GM21526 (cell line): ENCODE measurements around the gene TEAD1.

Experiments
- ATAC-seq: cut with Tn5 transposase; IDR thresholded peaks from one replicate; pipeline ENCODE4 v1.9.1; 2021; ENCODE audit warnings: moderate library complexity; ENCODE audit not compliant: unreplicated experiment, low FRiP score

The TEAD1 gene

GRCh38 chr11:12803086-12803826 lies 129.0 kb downstream of the TEAD1 start:
- ATAC-seq, result no peak

DNA sequence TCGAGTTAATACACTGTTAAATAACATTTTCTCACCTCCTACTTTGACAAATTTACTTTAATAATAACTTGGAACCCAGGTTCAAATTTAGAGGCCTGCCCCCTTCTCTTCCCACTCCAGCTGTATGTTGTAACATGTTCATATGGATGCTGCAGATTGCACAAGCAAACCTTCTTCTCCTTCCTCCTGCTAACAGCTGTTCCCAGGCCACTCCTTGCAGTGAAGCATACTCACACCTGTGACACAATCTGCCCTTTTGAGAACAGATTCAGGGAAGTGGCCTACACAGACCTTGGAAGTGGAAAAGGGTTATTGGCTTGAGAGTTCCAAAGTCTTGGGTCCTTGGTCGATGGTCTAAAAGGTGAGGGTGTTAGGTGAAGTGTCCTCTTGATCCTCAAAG lies 131.9 kb downstream of the TEAD1 start:
- ATAC-seq, result no peak

DNA sequence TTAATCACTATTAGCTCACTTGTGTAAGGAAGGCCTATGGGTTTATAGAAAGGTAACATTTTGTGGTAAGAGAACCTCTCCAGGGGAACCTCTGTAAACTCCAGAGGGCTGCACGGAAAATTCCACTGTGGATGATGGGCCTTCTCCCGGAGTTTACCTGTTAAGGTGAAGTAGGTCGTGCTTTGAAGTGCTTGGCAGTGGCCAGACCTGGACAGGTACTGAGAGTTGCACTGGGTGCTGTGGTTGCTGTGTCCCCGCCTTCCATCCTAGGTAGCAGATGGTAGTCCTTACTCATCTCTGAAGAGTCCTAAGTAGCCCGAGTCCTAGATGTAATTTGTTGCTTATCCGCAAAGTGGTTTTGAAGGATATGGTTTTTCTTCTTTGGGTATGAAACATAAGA lies 133.4 kb downstream of the TEAD1 start:
- no peak for ATAC-seq

GRCh38 chr11:12808519-12808918 lies 134.3 kb downstream of the TEAD1 start:
- ATAC-seq, result no peak

- no peak for ATAC-seq
Measured at GRCh38 chr11:12809364-12809763, 135.1 kb downstream of the TEAD1 start.

- ATAC-seq, result no peak
Measured at GRCh38 chr11:12809864-12810567, 135.8 kb downstream of the TEAD1 start.

- ATAC-seq, result no peak
Measured at GRCh38 chr11:12810568-12810894, 136.3 kb downstream of the TEAD1 start.

GRCh38 chr11:12811861-12812260 lies 137.6 kb downstream of the TEAD1 start:
- no peak for ATAC-seq

GRCh38 chr11:12812849-12813248 lies 138.6 kb downstream of the TEAD1 start:
- no peak for ATAC-seq

- no peak for ATAC-seq
Measured at GRCh38 chr11:12813371-12814225, 139.4 kb downstream of the TEAD1 start.

DNA sequence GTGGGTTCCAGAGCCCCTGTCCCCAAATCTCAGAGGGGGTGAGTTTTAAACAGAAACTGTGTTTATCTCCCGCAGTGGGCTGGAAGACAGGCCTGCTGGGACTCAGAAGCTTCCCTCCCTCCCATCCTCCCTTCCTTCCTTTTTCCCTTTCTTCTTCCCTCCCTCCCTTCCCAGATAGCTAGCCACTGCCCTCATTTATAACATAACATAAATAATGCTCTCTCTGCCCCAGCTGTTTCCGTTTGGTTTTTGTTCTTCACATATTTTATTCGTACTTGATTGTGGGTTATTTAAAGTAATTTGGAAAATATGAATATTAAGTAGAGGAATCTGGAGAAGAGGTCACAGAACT lies 140.9 kb downstream of the TEAD1 start:
- ATAC-seq, result no peak

DNA sequence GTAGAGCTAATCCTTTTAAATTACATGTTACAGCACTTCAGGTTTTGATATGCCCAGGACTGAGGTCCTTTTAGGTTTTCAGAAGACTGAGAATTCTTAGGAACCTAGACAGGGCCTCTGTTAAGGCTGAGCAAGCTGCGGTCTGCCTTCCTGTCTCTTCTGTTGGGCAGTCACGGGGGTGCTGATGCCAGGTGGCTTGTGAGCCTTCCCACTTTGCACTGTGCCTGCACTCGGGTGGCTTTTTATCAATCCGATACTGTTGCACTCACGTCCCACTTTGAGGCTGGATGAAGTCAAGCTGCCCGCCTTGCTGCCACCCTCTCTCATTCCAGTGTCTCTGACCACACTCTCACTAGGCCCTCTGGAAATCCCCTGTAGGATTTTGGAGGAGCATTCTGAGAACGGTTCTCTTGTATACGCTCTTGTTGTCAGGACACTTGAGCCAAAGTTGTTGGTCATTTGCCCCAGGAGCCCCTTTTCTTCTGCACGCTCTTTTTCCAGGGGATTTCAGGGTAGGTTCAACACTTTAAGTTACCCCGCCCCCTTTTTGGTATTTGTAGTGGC lies 141.8 kb downstream of the TEAD1 start:
- no peak for ATAC-seq

- no peak for ATAC-seq
Measured at GRCh38 chr11:12817681-12818332, 143.6 kb downstream of the TEAD1 start.

DNA sequence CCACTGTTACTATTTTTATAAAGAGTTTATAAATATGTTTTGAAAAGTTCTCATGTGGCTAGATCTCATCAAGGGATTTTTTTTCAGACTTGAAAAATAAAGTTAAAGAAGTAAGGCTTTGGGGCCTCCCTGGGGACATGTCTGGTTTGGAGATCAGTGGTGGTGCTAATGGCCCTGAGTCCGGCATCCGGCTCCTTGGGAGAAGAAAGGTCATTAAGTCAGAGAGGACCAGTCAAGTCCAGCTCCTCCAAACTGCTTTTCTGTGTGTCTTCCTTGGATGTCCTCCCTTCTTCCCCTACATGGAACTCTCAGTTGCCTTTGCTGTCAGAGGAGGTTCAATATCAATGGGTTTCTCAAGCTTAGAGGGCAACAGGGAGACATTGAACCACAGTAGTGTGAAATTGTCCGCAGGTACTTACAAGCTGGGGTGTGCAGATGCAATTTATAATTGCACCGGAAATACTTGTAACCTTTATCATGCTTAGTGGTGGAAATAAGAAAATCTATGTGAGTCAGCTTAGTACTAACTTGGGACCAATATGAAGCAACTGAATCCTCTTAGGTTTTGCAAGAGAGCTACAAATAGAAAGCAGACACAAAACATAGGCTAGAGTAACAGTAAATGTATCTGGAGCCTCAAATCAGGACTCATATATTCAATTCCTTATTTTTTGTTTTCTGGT lies 144.3 kb downstream of the TEAD1 start:
- ATAC-seq, result no peak

GRCh38 chr11:12822392-12823022 lies 148.3 kb downstream of the TEAD1 start:
- ATAC-seq, result no peak

DNA sequence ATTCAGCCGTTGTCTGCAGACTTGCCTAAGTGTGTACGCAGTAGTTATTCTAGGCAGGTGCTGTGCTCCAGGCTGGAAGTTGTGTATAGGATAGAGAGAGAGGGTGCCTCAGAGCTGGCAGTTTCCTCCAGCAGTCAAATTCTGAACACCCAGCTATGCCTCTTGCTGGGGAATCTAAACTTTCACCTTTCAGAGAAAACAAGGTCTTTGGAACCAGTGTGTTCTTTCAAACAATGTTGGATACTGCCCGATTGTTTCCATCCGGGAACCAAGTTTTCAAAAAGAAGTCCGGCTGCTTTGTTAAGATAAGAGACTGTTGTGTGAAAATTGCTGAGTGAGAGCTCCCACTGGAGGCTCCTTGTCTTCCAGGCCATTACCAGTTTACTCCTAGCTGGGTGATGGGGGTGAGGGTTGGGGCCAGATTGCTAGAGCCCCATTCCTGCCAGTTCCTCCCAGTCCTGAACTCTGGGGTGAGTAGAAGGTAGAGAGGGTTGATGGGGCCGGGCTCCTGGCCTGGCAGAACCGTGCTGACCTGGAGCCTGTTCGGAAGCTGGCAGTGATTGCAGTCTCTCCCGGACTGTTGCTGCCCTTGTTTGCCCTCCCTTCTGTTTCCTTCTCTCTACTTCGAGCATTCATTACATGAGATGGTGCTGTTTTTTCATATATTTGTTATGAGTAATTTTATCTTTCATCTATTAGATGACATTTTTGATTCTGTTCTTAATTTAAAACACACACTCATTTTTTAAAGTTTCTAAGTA lies 150.2 kb downstream of the TEAD1 start:
- no peak for ATAC-seq

- ATAC-seq, result no peak
Measured at GRCh38 chr11:12826441-12826840, 152.2 kb downstream of the TEAD1 start.

GRCh38 chr11:12827369-12827768 lies 153.1 kb downstream of the TEAD1 start:
- ATAC-seq, result no peak
